CMK (cell line): ENCODE data around the gene YIF1A.
"Not testable (repeated sequence)": the region's sequence is repeated elsewhere in the genome, so short reads cannot be mapped to it uniquely, and the experiment has no call there.

Experiments
- DNase-seq: peaks from one replicate; pipeline ENCODE4 v3.0.0-alpha.2; 2010; ENCODE audit warnings: low read depth

The YIF1A gene

DNA sequence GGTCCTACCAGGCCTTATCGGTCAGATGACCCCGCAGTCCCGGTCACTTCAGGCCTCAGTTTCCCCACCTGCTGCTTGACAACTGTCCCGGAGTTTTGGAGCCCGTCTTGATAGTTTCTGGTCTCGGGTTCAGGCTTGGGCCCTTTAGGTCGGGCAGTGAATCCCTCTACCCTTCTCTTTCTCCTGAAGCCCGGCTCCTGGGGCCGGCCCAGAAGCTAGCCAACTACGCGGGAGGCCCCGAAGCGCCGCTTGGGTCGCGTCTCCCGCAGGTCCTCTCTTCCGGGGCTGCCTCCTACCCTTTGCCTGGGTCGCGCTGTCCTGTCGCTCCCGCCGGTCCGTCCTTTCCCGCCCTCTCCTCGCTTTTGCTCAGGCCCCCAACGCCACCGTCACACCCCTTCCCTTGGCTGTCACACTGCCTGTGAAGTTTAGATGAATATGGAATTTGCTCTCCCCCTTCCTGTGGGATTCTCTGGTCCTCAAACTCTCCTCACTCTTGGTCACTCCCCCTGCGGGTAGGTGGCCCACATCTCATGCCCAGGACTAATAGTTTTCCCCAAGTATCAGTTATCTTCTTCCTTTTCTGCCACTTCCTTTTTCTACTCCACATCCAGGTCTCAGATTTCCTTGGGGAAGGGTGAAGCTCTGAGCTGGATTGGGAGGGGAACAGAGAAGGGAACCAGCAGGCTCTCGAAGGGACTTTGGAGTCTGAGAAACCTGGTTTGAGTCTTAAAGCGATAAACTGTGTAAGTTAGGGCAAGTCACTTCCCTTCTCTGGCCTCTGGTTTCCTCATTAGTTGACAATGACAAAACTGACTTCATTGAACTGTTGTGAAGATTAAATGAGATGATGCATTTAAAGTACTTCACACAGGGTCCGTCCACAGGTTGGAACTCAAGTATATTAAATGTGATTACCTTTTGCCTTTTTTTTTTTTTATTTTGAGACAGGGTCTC lies 19.7 kb downstream of the YIF1A start:
- peak; percentile 80 for DNase-seq

DNA sequence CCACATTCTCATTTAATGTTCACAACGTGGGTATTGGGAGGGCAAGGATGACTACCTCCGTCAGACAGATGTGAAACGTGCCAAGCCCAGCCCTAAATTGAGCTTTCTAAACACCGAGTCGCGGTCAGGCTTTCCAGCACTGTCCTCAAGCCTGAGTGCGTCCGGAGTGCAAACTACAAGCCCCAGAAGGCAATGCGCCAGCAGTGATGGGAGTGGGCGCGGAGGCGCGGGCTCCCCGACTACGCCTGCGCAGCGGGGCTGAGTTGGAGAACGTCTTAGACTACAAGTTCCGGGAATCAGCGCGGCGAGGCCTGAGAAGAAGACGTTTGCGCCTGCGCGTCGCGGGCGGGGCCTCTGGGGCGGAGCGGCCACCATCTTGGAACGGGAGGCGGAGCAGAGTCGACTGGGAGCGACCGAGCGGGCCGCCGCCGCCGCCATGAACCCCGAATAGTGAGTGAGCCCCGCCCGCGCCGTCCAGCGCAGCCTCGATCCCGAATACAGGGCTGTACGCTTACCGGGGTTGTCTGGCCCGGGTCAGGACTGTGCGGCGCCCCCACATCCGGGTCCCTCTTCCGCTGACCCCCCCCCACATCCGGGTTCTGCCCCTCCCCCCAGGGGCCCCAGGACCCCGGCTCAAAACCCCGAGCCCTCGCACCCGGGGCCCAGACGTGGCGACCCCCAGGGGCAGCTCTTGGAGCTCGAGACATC lies 20.5 kb downstream of the YIF1A start, which contains the start of gene RAB1B:
RAB1B (plus strand) TSS at position 396 of the 708 bp plus-strand sequence; CDS start at position 437, 41 bp downstream.
- DNase-seq: peak; percentile 99

DNA sequence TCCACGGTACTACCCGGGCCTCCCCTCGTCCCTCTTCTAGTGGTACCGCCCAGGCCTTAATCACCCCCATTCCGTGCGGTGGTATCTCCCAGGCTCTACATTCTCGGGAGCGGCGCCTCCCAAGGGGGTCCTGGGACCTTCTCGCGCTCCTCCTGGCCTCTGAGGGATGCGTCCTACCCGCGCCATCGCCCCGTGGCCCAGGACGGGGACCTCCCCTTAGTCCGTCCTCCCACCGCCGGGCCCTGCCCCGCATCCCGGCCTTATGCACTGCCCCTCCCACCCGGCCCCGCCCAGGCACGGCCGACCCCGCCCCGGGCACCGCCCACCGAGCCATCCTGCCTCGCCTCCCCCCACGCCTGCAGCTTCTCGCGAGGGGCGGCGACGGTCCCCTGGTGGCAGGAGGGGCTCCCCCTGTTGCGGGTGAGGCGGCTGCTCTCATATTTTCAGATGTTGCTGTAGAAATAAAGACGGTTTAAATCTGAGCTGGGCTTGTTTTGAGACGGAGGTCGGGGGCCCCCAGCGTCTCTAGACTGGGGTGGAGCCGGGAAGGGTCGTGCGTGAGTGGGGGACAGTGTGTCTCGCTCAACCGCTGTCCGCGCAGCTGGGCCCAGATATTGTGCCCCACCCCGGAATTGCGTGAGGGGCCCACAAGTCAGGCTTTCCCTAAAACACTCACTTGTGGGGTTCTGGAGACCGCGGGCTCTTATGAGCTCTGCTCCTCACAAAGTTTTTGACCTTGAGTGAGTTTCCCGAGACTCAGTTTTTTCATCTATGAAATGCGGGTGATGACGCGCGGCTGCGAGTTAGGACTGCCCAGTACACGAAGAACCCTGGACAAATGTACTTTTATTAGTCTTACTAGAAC lies 21.3 kb downstream of the YIF1A start:
- DNase-seq: peak; percentile 89

DNA sequence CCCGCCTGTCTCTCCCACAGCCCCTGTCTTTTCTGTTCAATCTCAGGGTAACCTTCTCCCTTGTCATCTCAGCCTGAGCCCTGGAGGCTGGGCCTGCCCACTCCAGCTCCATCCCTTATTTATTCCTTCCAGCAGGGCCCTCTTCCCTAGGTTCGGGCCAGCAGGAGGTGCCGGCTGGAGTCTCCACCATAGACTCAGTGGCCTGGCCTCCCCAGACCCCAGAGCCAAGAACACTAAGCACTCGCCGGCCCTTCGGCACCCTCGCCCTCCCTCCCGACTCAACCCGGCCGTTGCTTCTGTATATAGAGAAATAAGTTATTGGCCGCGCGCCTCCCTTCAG lies 21.9 kb downstream of the YIF1A start:
- no peak for DNase-seq

DNA sequence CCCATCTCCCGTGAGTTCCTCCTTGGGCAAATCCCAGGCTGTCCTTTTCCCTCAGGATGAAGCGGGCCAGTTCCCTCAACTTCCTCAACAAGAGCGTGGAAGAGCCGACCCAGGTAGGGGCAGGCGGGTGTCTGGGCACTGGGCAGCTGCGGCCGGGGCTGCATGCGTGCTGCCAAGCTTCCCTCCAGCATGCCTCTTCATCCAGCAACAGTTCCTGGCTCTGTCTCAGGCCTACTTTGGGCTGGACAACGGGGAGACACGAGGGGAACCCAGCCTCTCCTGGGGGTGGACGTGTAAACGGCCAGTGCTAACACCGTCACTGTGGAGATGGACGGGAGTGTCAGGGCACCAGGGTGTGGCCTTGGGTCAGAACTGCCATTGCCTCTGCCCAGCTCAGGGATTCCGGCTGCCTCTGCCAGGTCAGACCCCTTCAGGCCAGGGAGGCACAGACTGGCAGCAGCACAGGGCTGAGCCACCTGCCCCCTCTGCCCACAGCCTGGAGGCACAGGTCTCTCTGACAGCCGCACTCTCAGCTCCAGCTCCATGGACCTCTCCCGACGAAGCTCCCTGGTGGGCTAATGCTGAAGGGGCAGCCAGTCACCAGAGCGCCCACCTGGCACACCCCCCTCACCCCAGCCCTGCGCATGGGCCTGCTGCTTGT lies 22.4 kb downstream of the YIF1A start:
- DNase-seq: no peak

DNA sequence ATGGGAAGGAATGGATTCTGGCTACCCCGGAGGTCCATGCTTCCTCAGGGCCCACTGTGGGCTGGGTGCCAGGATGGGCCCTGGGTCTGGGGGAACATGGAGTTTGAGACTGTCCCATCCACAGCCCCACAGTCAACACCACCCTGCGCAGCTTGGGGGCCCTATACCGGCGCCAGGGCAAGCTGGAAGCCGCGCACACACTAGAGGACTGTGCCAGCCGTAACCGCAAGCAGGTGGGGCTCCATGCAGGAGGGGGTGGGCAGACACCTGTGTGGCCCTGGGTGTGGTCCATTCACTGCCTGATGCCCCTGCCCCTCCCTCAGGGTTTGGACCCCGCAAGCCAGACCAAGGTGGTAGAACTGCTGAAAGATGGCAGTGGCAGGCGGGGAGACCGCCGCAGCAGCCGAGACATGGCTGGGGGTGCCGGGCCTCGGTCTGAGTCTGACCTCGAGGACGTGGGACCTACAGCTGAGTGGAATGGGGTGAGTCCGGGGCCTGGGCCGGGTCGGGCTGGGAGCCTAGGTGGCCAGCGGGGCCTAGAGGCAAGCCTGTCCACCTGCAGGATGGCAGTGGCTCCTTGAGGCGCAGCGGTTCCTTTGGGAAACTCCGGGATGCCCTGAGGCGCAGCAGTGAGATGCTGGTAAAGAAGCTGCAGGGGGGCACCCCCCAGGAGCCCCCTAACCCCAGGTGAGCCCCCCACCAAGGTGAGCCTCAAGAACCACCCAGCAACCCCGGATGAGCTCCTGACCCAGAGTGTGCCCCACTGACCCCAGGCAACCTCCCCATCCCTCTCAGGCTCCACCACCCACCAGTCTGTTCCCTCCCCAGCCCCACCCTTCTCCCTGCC lies 23.2 kb downstream of the YIF1A start:
- no peak for DNase-seq

DNA sequence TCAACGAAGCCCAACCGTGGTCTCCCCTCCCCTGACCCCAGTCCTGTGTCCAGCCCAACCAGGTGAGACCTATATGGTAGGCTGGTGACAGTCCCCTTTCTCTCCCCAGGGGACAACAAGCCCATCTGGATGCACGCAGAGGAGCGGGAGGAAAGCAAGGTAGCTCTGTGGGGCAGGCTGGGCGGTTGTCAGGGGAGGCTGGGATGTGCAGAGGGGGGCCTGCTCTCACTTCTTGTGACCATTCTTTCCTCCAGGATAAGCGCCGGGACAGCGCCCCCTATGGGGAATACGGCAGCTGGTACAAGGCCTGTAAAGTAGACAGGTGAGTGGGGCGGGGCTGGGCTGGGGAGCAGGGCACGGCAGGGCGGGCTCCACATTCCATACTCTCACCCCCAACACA lies 24.0 kb downstream of the YIF1A start:
- DNase-seq: no peak

DNA sequence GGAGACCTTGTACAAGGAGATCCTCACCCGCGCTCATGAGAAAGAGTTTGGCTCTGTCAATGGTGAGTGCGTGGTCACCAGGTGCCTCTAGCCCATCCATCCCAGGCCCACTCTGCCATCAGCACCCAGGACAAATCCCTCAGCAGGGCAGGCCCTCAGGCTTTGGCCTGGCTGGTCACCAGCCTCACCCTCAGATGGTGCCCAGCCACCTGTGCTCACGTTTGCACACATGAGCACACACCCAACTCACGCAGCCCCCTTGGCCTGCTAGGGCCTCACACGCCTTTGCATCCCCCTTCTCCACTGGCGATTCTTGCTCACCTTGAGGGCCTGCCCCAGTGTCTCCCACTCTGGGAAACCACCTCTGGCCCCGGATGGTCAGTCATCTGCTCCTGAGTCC lies 24.6 kb downstream of the YIF1A start:
- no peak for DNase-seq

DNA sequence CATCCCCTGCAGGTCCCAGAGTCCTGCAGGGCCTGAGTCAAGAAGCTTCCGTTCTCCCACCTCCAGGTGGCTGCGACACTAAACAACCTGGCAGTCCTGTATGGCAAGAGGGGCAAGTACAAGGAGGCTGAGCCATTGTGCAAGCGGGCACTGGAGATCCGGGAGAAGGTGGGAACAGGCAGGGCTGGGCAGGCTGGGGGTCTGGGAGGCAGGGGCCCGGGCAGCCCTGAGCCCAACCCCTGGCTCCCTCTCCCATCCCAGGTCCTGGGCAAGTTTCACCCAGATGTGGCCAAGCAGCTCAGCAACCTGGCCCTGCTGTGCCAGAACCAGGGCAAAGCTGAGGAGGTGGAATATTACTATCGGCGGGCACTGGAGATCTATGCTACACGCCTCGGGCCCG lies 25.2 kb downstream of the YIF1A start:
- DNase-seq: no peak

DNA sequence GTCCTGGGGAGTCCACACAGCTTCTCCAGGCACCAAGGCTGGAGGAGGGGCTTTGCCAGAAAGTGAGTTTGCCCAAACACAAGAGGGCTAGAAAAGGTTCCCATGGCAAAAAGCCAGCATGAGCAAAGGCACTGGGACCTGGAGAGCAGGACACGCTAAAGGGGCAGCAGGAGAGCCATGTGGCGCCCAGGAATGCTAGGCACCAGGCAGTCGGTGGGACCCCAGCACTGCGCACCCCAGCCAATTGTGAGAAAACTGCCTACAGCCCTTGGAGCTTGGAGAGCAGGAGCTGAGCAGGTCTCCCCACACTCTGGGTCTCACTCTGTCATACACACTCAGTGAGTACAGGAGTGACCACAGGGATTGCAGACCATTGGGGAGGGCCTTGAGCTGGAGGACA lies 25.7 kb downstream of the YIF1A start:
- DNase-seq: no peak

DNA sequence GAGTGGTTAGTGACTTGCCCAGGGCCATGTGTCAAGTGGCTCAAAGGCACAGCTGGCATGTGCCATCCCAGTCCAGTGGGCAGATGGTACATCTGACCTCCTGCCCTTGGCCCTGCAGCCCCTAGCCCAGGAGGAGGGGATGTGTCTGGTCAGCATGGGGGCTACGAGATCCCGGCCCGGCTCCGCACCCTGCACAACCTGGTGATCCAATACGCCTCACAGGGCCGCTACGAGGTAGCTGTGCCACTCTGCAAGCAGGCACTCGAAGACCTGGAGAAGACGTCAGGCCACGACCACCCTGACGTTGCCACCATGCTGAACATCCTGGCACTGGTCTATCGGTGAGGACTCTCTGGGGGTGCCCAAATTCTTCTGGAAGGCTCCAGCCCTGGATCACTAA lies 26.2 kb downstream of the YIF1A start:
- DNase-seq: no peak

DNA sequence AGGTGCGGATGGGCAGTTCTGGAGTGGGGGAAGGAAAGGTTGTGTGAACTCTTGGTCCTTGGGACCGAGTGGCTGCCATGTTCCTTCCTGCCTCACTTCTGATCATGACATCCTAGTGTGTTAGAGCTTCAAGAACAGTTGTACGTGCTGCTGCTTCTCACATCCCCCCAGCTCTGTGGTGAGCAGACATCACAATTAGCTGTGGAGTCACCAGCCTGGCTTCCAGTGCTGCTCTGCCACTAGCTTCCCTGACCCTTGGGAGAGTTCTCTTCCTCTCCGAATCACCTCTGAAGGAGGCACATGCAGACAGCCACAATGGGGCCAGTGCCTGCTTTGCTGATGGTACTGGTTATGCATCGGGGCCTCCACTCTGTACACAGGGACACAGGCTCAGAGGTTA lies 26.8 kb downstream of the YIF1A start:
- no peak for DNase-seq

DNA sequence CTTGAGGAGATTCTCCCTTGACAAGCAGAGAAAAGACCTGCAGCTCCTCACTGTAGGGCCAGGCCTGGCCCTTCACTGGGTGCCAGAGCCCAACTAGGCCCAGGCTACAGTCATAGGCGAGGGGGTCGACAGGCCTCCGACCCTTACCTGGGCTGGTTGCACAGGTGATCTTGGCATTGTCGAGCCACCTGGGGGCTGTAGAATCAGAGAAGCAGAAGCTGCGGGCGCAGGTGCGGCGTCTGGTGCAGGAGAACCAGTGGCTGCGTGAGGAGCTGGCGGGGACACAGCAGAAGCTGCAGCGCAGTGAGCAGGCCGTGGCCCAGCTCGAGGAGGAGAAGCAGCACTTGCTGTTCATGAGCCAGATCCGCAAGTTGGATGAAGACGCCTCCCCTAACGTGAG lies 27.4 kb downstream of the YIF1A start:
- no peak for DNase-seq

DNA sequence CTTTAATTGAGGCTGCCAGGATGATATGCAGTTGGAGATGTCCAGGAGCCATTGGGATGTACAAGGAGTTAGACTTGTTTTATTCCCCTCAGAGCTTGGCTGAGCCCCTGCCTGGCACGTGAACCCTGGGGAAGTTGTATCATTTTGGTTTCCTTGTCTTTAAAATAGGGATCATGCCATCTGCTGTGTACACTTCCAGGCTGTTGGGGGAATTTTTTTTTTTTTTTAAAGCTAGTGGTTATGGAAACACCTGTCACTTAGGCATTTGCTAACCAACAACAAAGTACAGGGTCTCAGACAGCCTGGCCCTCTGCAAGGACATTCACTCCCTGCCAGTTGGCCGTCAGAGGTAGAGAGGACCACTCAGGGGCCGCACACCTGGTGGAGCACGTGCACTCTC lies 29.0 kb downstream of the YIF1A start:
- DNase-seq: no peak

DNA sequence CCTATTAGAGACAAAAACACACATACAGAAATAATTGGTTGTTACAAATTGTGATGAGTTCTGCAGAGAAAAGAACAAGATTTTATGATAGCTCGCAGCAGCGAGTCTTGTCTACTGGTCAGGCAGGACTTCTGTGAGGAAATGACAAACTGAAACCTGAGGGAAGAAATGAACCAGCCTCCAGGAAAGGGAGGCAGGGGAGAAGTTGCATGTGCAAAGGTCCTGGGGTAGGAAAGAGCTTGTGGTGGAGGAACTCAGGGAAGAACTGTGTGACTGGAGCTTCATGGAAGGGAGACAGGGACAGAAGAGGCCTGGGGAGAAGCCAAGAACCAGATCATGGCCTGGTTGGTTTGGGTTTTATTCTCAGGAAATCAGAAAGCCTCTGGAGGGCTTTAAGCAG lies 29.7 kb downstream of the YIF1A start:
- no peak for DNase-seq

DNA sequence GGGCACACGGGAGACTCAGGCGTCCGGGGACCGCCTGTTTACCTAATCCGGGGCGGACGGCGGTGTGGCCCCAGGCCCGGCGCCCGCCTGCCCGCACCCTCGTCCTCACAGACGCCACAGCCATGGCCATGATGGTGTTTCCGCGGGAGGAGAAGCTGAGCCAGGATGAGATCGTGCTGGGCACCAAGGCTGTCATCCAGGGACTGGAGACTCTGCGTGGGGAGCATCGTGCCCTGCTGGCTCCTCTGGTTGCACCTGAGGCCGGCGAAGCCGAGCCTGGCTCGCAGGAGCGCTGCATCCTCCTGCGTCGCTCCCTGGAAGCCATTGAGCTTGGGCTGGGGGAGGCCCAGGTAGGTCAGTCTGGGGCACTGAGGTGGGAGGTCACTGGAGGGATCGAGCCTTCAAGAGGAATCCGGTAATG lies 30.5 kb downstream of the YIF1A start:
- no peak for DNase-seq

DNA sequence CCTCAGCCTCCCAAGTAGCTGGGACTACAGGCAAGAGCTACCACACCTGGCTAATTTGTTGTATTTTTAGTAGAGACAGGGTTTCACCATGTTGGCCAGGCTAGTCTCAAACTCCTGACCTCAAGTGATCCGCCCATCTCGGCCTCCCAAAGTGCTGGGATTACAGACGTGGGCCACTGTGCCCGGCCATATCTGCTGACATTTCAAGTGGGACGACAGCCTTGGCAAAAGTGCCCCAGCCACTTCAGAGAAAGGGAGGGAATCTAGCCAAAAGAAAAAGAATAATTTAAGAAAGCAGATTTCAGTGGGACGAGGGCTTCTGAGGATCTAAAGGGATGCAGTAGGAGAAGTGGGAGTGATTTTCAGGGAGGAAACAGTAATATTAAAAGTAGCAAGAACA lies 35.9 kb downstream of the YIF1A start:
- not testable (repeated sequence) for DNase-seq

DNA sequence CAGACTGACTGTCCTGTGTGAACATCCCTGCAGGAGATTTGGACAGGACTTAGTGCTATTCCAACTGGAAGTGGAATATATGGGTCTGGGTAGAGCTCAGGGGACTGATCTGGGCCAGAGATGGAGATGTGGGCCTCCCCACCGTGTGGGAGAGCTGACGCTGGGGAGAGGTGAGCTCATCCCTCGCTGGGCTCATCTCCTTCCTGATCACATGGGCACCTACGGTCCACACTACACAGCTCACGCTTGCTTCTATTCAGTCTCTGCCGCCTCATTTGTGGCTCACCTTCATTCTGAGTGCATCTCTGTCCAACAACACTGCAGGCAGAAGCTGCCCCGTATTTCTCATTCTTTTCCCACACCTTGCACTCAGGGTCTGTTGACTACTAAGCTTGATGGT lies 37.1 kb downstream of the YIF1A start:
- DNase-seq: no peak

DNA sequence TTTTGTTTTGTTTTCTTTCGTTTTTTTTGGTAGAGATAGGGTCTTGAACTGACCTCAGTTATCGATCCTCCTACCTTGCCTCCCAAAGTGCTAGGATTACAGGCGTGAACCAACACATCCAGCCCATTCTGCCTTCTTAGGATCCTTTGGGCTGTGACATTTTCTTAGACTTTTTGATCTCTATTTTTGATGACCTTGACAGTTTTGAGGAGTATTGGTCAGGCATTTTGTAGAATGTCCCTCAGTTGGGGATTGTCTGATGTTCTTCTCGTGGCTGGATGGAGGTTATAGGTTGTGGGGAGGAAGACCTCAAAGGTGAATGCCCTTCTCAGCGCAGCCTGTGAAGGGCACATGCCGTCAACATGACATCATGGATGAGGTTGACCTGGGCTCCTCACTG lies 40.0 kb downstream of the YIF1A start:
- no peak for DNase-seq

DNA sequence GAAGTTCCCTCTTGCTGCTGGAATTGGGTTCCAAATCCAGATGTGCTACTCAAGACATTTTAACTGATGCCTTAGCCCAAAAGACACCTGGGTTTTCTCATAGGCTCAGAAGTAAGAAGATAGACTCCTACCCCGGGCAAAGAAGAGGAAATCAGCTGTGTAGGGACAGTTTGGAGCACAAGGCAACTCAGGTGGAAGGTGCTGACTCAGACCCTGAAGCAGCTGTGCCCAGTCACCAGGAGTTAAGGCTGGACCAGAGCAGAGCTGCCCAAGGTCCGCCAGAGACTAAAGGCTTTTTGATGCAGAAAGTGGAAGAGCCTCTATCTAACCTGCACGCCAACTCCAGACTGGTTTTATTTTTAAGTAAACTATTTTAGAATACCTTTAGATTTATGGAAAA lies 41.1 kb downstream of the YIF1A start:
- no peak for DNase-seq

DNA sequence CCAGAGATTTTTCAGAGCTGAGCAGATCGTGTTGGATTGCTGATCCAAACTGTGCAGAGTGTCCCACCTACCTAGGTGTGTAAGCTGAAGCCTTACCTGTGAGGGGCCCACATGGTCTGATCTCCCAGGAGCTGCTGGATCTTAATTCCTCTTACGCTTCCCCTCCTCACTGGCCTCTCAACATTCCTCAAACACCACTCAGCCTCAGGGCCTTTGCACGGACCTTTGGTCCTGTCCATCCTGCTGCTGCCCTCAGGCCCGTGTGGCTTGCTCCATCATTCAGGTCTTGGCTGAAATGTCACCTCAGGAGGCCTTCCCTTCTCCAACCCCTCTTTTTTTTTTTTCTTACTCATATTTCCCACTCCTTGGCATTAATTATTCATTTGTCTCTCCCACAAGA lies 41.6 kb downstream of the YIF1A start:
- DNase-seq: no peak
